Fibroblast of villous mesenchyme (primary cell): ENCODE measurements around the gene PRSS22. TPM values are rescaled to one million over a fixed set of nuclear protein-coding genes. Genes with fewer than 3 reads are reported as not detected.

Experiments
- DNase-seq: peaks from one replicate; pipeline ENCODE4 v3.0.0-alpha.2; 2010; ENCODE audit warnings: low read depth
- H3K4me3 ChIP-seq: 2 replicates; pipeline ENCODE4 v1.5.1; 2011; ENCODE audit warnings: low read depth, mild to moderate bottlenecking, low read length
- total RNA-seq: library from RNA; depleted of rRNA; stranded (reverse); fragments of >200 nt; gene quantifications from 2 replicates; pipeline ENCODE4 v1.2.3, GENCODE V29; 2012
- TF ChIP-seq, protein P1 (sequence below): IDR thresholded peaks from 2 replicates; pipeline ENCODE4 v1.5.1; 2012; ENCODE audit warnings: low read depth, mild to moderate bottlenecking, low read length; ENCODE audit not compliant: insufficient read depth

PRSS22 gene
- total RNA-seq, 1 donor = not detected

DNA sequence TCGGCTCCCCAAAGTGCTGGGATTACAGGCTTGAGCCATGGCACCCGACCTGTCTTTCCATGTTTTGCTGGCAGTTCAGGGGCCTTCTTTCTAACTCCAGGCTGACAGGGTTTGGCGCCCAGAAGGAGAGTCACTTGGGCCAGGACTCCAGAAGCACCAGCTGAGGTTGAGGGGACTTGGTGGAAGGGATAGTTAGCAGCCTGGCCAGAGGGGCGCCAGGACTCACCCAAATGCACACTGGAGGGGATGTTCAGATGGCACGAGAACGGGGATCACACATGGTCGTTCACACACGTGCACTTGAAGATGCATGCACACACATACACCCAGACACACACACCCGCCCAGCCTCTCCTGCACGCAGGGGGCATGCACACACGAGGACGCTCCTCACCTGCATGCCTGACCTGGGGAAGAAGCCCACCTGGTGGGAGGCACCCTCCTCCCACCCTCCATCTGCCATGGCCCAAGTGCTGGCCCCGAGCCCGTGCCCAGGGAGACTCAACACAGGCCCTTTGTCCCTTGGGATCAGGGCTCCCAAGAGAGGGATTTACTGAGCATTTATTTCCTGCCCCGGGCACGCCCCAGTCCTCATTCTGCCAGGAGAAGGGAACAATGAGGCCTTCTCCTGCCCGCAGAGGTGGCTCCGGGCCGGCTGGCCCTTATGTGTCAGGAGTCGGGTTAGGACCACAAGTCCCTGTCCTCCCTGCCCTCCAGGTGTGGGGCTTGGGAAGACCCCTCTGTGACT is 43.2 kb downstream of the PRSS22 start:
- TF ChIP-seq, protein P1, sequence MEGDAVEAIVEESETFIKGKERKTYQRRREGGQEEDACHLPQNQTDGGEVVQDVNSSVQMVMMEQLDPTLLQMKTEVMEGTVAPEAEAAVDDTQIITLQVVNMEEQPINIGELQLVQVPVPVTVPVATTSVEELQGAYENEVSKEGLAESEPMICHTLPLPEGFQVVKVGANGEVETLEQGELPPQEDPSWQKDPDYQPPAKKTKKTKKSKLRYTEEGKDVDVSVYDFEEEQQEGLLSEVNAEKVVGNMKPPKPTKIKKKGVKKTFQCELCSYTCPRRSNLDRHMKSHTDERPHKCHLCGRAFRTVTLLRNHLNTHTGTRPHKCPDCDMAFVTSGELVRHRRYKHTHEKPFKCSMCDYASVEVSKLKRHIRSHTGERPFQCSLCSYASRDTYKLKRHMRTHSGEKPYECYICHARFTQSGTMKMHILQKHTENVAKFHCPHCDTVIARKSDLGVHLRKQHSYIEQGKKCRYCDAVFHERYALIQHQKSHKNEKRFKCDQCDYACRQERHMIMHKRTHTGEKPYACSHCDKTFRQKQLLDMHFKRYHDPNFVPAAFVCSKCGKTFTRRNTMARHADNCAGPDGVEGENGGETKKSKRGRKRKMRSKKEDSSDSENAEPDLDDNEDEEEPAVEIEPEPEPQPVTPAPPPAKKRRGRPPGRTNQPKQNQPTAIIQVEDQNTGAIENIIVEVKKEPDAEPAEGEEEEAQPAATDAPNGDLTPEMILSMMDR = no peak
- no peak for DNase-seq
- no peak overlapping the region for H3K4me3 ChIP-seq

DNA sequence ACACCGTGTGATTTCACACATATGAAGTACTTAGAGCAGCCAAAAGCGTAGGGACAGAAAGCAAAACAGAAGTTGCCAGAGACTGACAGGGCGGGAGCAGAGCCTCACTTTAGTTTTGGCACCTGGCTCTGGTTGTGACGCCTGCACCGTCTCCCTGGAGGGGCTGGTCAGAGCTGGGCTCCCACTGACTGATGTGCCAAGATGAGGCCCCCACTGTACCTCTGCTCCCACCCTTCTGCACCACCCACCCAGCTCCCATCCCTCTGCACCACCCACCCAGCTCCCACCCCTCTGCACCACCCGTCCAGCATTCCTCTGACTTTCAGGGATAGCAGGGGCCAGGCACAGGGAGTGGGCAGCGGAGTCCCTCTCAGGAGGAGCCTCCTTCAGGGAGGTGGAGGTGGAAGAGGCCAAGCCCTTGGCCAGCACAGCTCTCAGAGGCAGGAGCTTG is 44.2 kb downstream of the PRSS22 start:
- DNase-seq = no peak
- TF ChIP-seq, protein P1 = no peak
- H3K4me3 ChIP-seq = no peak overlapping the region

DNA sequence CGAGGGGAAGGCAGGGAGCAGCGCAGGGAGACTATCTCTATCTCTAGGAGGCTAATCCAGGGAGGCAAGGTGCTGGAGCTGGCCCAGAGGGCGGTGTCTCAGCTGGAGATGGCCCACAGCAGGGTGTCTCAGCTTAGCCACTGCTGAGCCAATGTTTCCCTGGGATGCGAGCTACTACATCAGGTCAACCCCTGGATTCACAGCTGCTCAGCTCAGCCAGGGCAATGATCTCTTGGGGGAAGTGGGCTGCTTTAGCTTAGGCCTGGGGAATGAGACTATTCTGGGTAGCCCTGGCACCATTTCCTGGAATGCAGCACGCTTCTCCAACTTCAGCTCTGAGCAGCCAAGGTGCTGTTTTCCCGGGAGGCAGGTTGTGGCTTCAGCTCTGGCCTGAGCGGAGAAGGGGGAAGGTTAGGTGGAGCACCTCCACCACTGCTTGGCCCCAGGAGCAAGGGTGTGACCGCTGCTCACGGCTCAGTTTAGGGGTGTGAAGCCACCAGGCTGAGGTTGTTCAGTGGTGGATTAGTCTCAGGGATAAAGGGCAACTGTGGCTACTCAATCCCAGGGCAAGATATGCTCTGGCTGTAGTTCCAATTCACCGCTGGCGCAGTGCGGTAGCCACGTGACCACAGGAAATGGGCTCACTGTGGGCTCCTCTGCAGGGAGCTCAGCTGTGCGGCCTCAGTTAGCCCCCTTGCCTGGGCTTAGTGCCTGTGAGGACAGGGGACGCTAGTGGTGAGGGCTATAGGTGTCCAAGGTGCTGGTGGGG is 46.1 kb downstream of the PRSS22 start:
- DNase-seq = no peak
- TF ChIP-seq, protein P1 = no peak
- H3K4me3 ChIP-seq = no peak overlapping the region

DNA sequence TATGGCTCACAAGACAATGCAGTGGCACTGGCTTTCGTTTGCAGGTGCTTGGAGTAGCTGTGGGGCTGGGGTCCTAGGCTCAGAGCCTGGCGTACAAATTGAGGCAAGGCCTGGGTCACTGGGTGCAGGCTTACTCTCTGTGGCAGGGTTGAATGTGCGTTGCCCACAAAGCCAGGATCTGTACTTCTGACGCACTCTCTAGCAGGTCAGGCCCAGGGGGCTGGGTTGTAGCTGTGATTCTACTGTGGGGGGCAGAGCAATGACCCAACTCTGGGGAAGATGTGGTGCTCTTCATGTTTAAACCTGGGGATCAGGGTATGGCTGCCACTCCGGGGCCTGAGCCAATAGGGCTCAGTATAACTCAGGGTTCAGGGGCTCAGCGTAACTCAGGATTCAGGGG is 47.3 kb downstream of the PRSS22 start:
- TF ChIP-seq, protein P1 = no peak
- no peak overlapping the region for H3K4me3 ChIP-seq
- no peak for DNase-seq

DNA sequence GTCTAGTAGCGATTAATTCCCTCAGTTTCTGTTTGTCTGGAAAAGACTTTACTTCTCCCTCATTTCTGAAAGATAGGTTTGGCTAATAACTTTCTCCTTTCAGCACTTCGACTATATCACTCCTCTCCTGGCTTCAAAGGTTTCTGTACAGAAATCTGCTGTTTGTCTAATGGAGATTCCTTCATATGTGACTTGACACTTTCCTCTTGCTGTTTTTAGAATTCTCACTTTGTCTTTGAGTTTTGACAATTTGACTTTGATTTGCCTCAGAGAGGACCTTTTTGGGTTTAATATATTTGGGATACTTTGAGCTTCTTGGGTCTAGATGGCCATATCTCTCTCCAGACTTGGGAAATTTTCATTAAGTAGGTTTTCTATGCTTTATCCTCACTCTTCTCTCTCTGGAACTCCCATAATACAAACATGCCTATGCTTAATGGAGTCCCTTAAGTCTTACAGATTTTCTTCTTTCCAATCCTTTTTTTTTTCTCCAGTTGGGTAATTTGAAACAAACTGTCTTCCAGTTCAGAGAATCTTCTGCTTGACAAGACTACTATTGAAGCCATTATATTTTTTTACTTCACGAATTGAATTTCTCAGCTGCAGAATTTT is 48.7 kb downstream of the PRSS22 start:
- TF ChIP-seq, protein P1 = no peak
- DNase-seq = no peak
- H3K4me3 ChIP-seq = no peak overlapping the region

DNA sequence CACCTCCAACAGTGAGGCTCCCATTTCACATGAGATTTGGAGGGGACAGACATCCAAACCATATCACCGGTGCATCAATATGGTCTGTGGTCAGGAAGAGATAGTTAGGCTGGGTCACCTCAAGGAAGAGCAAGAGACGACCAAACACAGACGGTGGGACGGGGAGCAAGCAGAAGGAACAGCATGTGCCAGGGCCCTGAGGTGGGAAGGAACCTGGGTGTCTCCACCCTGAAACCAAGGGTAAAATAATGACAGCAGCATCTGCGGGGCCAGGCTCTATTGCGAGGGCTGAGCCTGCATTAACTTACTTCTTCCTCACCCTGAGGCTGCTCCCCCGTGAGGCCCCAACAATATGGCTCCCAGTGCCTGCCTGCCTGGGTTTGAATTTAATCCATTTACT is 49.8 kb downstream of the PRSS22 start:
- TF ChIP-seq, protein P1 = no peak
- no peak overlapping the region for H3K4me3 ChIP-seq
- no peak for DNase-seq
